Neuronal stem cell (in vitro differentiated cells): Measurements from ENCODE around the gene TMEM97.
"Not testable (repeated sequence)": the region's sequence is repeated elsewhere in the genome, so short reads cannot be mapped to it uniquely, and the experiment has no call there.

ENCODE experiments used
- DNase-seq: peaks from one replicate; pipeline ENCODE4 v3.0.0-alpha.2; 2013; ENCODE audit warnings: low spot score
- H2AFZ ChIP-seq: one replicate; pipeline ENCODE4 v1.6.1; 2013; ENCODE audit warnings: mild to moderate bottlenecking, low read length, inconsistent platforms
- H2AK5ac ChIP-seq: 2 replicates; pipeline ENCODE4 v1.6.1; 2013; ENCODE audit warnings: low read depth, mild to moderate bottlenecking, inconsistent platforms, low read length, moderate library complexity, mixed read lengths
- H2BK120ac ChIP-seq: 2 replicates; pipeline ENCODE4 v1.6.1; 2013; ENCODE audit warnings: low read depth, mild to moderate bottlenecking, inconsistent platforms, low read length, moderate library complexity, mixed read lengths
- H2BK12ac ChIP-seq: one replicate; pipeline ENCODE4 v1.6.1; 2013; ENCODE audit warnings: low read length, inconsistent platforms
- H2BK15ac ChIP-seq: 2 replicates; pipeline ENCODE4 v1.6.1; 2013; ENCODE audit warnings: mild to moderate bottlenecking, low read length, inconsistent platforms, mixed read lengths
- H2BK5ac ChIP-seq: one replicate; pipeline ENCODE4 v1.6.1; 2013; ENCODE audit warnings: inconsistent platforms, mild to moderate bottlenecking, low read length, moderate library complexity
- H3K14ac ChIP-seq: one replicate; pipeline ENCODE4 v1.6.1; 2013; ENCODE audit warnings: low read length, inconsistent platforms
- H3K18ac ChIP-seq: 2 replicates; pipeline ENCODE4 v1.6.1; 2013; ENCODE audit warnings: low read length, inconsistent platforms
- H3K23ac ChIP-seq: 2 replicates; pipeline ENCODE4 v1.6.1; 2013; ENCODE audit warnings: low read depth, mild to moderate bottlenecking, mixed read lengths, low read length, inconsistent platforms; ENCODE audit not compliant: poor library complexity
- H3K27ac ChIP-seq: replicated peaks from 3 replicates; pipeline ENCODE4 v1.5.1; 2013; ENCODE audit warnings: low read length, inconsistent platforms
- H3K27me3 ChIP-seq, 3 experiments: 2 replicates each; pipeline ENCODE4 v1.6.1; 2013; ENCODE audit warnings: low read length in 3 of 3, mild to moderate bottlenecking in 2 of 3, inconsistent platforms in 1 of 3, low read depth in 1 of 3, mixed read lengths in 1 of 3, moderate library complexity in 1 of 3; ENCODE audit not compliant: control insufficient read depth in 3 of 3, insufficient read depth in 3 of 3
- H3K36me3 ChIP-seq, 2 donors: replicated peaks in 1 of 2; 2 replicates each; pipeline ENCODE4 v1.6.1; 2013; ENCODE audit warnings: low read length in 2 of 2; ENCODE audit not compliant: control insufficient read depth in 2 of 2, insufficient read depth in 2 of 2
- H3K4ac ChIP-seq: 2 replicates; pipeline ENCODE4 v1.6.1; 2013; ENCODE audit warnings: inconsistent platforms, mild to moderate bottlenecking, low read length, moderate library complexity
- H3K4me1 ChIP-seq, 2 donors: 1 replicate in 1 of 2; 2 replicates in 1 of 2; pipeline ENCODE4 v1.6.1; 2013; ENCODE audit warnings: low read length in 2 of 2, low read depth in 1 of 2; ENCODE audit not compliant: control insufficient read depth in 2 of 2, insufficient read depth in 1 of 2
- H3K4me2 ChIP-seq: one replicate; pipeline ENCODE4 v1.6.1; 2013; ENCODE audit warnings: mild to moderate bottlenecking, low read length, inconsistent platforms; ENCODE audit not compliant: insufficient read depth, poor library complexity, severe bottlenecking
- H3K4me3 ChIP-seq, 2 donors: 2 replicates each; pipeline ENCODE4 v1.5.1; 2013; ENCODE audit warnings: low read length in 2 of 2, mild to moderate bottlenecking in 2 of 2, inconsistent platforms in 1 of 2, moderate library complexity in 1 of 2
- H3K79me1 ChIP-seq: one replicate; pipeline ENCODE4 v1.6.1; 2013; ENCODE audit warnings: low read depth, mild to moderate bottlenecking, inconsistent platforms, low read length, moderate library complexity
- H3K9ac ChIP-seq: one replicate; pipeline ENCODE4 v1.6.1; 2013; ENCODE audit warnings: mild to moderate bottlenecking, low read depth, low read length, inconsistent platforms; ENCODE audit not compliant: poor library complexity
- H3K9me3 ChIP-seq, 2 donors: replicated peaks in 1 of 2; 2 replicates each; pipeline versions ENCODE3 to v1.6.1; 2013; ENCODE audit warnings: low read length in 2 of 2, mild to moderate bottlenecking in 2 of 2, inconsistent platforms in 1 of 2, low read depth in 1 of 2, mixed read lengths in 1 of 2, moderate library complexity in 1 of 2; ENCODE audit not compliant: control insufficient read depth in 2 of 2, insufficient read depth in 1 of 2
- H4K8ac ChIP-seq: one replicate; pipeline ENCODE4 v1.6.1; 2013; ENCODE audit warnings: low read depth, mild to moderate bottlenecking, inconsistent platforms, low read length, moderate library complexity
- H4K91ac ChIP-seq: one replicate; pipeline ENCODE4 v1.6.1; 2013; ENCODE audit warnings: low read length, low read depth, mild to moderate bottlenecking, inconsistent platforms; ENCODE audit not compliant: poor library complexity
- WGBS, 2 donors: extraction: QIAGEN DNeasy Blood & Tissue Kit; methylation state at CpG; one replicate each; pipeline ENCODE4 v1.1.7; 2013; ENCODE audit warnings: missing lambda C conversion rate in 2 of 2, mixed read lengths in 1 of 2; ENCODE audit not compliant: insufficient read length in 2 of 2, insufficient replicate concordance in 1 of 2; ENCODE audit errors: extremely low coverage in 2 of 2; 5-methylcytosine and 5-hydroxymethylcytosine counted together

TMEM97 gene

GRCh38 chr17:28290703-28291102, 28.3 kb upstream of the TMEM97 start:
- Histone ChIP-seq H3K36me3 (no peaks in the 10 kb centered on the region), H3K9me3 (no peaks in the 10 kb centered on the region), H3K18ac (no peak overlapping the region), H3K27me3 (no peaks in the 10 kb centered on the region), H3K4me1 (no peaks in the 10 kb centered on the region), H2AK5ac (no peak overlapping the region), H3K27ac (no peak overlapping the region), H3K4ac (no peak overlapping the region), H3K23ac (no peak overlapping the region), H2BK12ac (no peak overlapping the region), H3K4me2 (no peak overlapping the region), H3K4me3 (no peak overlapping the region), H2BK120ac (no peak overlapping the region), H2BK15ac (no peak overlapping the region), H3K79me1 (no peaks in the 10 kb centered on the region), H3K9ac (no peak overlapping the region), H2AFZ (no peak overlapping the region), H2BK5ac (no peak overlapping the region), H4K8ac (no peak overlapping the region), H3K14ac (no peak overlapping the region), H4K91ac (no peak overlapping the region)
- no peak for DNase-seq
- WGBS, 2 donors: no CpG with 5 or more reads among the region's 2 CpGs

- Histone ChIP-seq H3K4ac (no peak overlapping the region), H3K36me3 (no peaks in the 10 kb centered on the region), H4K91ac (no peak overlapping the region), H2AK5ac (no peak overlapping the region), H3K4me1 (no peaks in the 10 kb centered on the region), H3K79me1 (no peaks in the 10 kb centered on the region), H2BK15ac (no peak overlapping the region), H3K4me2 (no peak overlapping the region), H2BK120ac (no peak overlapping the region), H3K18ac (no peak overlapping the region), H3K27ac (no peak overlapping the region), H3K4me3 (no peak overlapping the region), H2AFZ (no peak overlapping the region), H2BK12ac (no peak overlapping the region), H3K9me3 (no peaks in the 10 kb centered on the region), H3K9ac (no peak overlapping the region), H3K23ac (no peak overlapping the region), H3K14ac (no peak overlapping the region), H2BK5ac (no peak overlapping the region), H4K8ac (no peak overlapping the region), H3K27me3 (no peaks in the 10 kb centered on the region)
- DNase-seq: no peak
- no CpG with 5 or more reads among the region's 1 CpG for WGBS, 2 donors
Observed at GRCh38 chr17:28291780-28292330, 27.1 kb upstream of the TMEM97 start.

GRCh38 chr17:28292878-28293277, 26.1 kb upstream of the TMEM97 start:
- H3K18ac ChIP-seq, H3K23ac ChIP-seq, H2BK12ac ChIP-seq, H3K27ac ChIP-seq, H2BK120ac ChIP-seq, H3K9me3 ChIP-seq, H3K9ac ChIP-seq, H3K4ac ChIP-seq, H3K14ac ChIP-seq, H2AFZ ChIP-seq, H2BK5ac ChIP-seq, H3K4me1 ChIP-seq, H3K4me2 ChIP-seq, H3K79me1 ChIP-seq, H4K8ac ChIP-seq, H2BK15ac ChIP-seq, DNase-seq, H4K91ac ChIP-seq, H3K27me3 ChIP-seq, H2AK5ac ChIP-seq, H3K36me3 ChIP-seq, H3K4me3 ChIP-seq: not testable (repeated sequence)
- no CpG with 5 or more reads among the region's 12 CpGs for WGBS, 2 donors

- no peak overlapping the region for H3K23ac ChIP-seq
- no peaks in the 10 kb centered on the region for H3K27me3 ChIP-seq
- no peak overlapping the region for H2BK5ac ChIP-seq
- H4K8ac ChIP-seq: no peak overlapping the region
- no peak overlapping the region for H2BK120ac ChIP-seq
- H3K9me3 ChIP-seq: no peaks in the 10 kb centered on the region
- no peak overlapping the region for H2BK12ac ChIP-seq
- no peak overlapping the region for H2AFZ ChIP-seq
- H3K79me1 ChIP-seq: no peaks in the 10 kb centered on the region
- no peak overlapping the region for H2BK15ac ChIP-seq
- no peak overlapping the region for H3K14ac ChIP-seq
- no peak overlapping the region for H3K4ac ChIP-seq
- no CpG with 5 or more reads among the region's 6 CpGs for WGBS, 2 donors
- no peak overlapping the region for H2AK5ac ChIP-seq
- no peak overlapping the region for H3K4me2 ChIP-seq
- no peaks in the 10 kb centered on the region for H3K36me3 ChIP-seq
- no peak overlapping the region for H3K4me3 ChIP-seq
- H3K4me1 ChIP-seq: no peaks in the 10 kb centered on the region
- no peak overlapping the region for H3K27ac ChIP-seq
- no peak overlapping the region for H3K18ac ChIP-seq
- H3K9ac ChIP-seq: no peak overlapping the region
- DNase-seq: no peak
- no peak overlapping the region for H4K91ac ChIP-seq
Observed at GRCh38 chr17:28293994-28294393, 25.0 kb upstream of the TMEM97 start.
